ENCODE results near the gene GBGT1.
A peak's percentile ranks its signal among the peaks of the same experiment; 100 is the strongest.

GBGT1 gene

DNA sequence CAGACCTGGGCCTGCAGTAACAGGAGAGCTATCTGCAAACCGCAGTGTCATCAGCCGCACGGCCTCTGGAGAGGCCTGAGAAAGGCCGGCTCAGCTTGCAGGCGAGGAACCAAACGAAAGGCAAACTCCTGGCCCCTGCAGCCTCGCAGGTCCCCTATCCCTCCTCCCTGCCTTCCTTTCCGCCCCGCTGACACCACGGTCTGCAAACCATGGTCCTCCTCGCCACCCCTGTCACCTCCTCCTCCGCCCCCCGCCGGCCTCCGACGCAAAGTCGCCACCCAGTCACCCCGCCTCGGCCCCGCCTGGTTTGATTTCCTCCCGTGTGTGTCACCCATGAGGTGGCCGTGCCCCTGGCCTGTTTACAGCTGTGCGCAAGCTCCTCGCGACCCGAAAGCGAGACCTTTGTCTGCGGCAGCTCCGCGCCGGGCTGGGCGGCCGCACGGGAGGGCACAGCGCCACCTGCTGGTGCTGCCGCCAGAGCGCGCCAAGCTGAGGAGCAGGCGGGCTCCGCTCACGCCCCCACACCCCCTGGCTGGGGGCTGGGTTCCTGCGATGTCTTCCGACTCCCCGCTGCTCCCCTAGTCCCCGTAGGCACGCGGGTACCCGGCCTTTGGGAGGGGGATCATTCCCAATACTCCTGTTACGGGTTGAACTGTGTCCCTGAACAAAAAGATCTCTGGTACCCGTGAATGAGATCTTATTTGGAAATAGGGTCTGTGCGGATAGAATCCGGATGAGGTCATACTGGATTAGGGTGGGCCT, 19.4 kb downstream of the GBGT1 start:
- no peaks in the 10 kb centered on the region for H3K9me3 Mint-ChIP-seq

GRCh38 chr9:133143639-133144141, 20.0 kb downstream of the GBGT1 start:
- Mint-ChIP-seq H3K36me3 (ENCODE audit: low read depth) (no peaks in the 10 kb centered on the region), H3K4me3 (peak overlapping the region; percentile 77 to 84 (median 80)), H3K4me1 (peaks cover 35% of the 10 kb centered on the region), H3K27me3 (ENCODE audit: low read depth) (peaks cover 5% of the 10 kb centered on the region), H3K27ac (peak overlapping the region in 1 of 3 experiments; percentile 66), H3K9me3 (no peaks in the 10 kb centered on the region)
- TF ChIP-seq, protein P1, sequence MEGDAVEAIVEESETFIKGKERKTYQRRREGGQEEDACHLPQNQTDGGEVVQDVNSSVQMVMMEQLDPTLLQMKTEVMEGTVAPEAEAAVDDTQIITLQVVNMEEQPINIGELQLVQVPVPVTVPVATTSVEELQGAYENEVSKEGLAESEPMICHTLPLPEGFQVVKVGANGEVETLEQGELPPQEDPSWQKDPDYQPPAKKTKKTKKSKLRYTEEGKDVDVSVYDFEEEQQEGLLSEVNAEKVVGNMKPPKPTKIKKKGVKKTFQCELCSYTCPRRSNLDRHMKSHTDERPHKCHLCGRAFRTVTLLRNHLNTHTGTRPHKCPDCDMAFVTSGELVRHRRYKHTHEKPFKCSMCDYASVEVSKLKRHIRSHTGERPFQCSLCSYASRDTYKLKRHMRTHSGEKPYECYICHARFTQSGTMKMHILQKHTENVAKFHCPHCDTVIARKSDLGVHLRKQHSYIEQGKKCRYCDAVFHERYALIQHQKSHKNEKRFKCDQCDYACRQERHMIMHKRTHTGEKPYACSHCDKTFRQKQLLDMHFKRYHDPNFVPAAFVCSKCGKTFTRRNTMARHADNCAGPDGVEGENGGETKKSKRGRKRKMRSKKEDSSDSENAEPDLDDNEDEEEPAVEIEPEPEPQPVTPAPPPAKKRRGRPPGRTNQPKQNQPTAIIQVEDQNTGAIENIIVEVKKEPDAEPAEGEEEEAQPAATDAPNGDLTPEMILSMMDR (IDR thresholded peaks at IDR 0.05; ENCODE audit: unreplicated experiment in 3 of 3) = no peak

More for the DNA sequence above, 19.4 kb downstream of the GBGT1 start:
- Mint-ChIP-seq H3K27me3 (ENCODE audit: low read depth) (peaks cover 5% of the 10 kb centered on the region), H3K4me1 (peaks cover 35% of the 10 kb centered on the region), H3K36me3 (ENCODE audit: low read depth) (no peaks in the 10 kb centered on the region), H3K4me3 (peak overlapping the region; percentile 77 to 84 (median 80)), H3K27ac (peak overlapping the region in 2 of 3 experiments; percentile 66 to 81)
- TF ChIP-seq, protein P1 (IDR thresholded peaks at IDR 0.05; ENCODE audit: unreplicated experiment in 3 of 3) = peak; percentile 98 to 99 (median 98)

- TF ChIP-seq, protein P1 (IDR thresholded peaks at IDR 0.05; ENCODE audit: unreplicated experiment in 3 of 3) = no peak
- Mint-ChIP-seq H3K4me1 (peaks cover 29% of the 10 kb centered on the region), H3K27me3 (ENCODE audit: low read depth) (peaks cover 5% of the 10 kb centered on the region), H3K9me3 (no peaks in the 10 kb centered on the region), H3K27ac (no peak overlapping the region), H3K4me3 (no peak overlapping the region), H3K36me3 (ENCODE audit: low read depth) (no peaks in the 10 kb centered on the region)
Observed at GRCh38 chr9:133142684-133143622, 20.8 kb downstream of the GBGT1 start.

- Mint-ChIP-seq H3K9me3 (no peaks in the 10 kb centered on the region), H3K4me3 (no peak overlapping the region), H3K27me3 (ENCODE audit: low read depth) (peaks cover 5% of the 10 kb centered on the region), H3K4me1 (peaks cover 21% of the 10 kb centered on the region), H3K27ac (no peak overlapping the region), H3K36me3 (ENCODE audit: low read depth) (no peaks in the 10 kb centered on the region)
- TF ChIP-seq, protein P1 (IDR thresholded peaks at IDR 0.05; ENCODE audit: unreplicated experiment in 3 of 3) = no peak
Observed at GRCh38 chr9:133141833-133142595, 21.7 kb downstream of the GBGT1 start.

DNA sequence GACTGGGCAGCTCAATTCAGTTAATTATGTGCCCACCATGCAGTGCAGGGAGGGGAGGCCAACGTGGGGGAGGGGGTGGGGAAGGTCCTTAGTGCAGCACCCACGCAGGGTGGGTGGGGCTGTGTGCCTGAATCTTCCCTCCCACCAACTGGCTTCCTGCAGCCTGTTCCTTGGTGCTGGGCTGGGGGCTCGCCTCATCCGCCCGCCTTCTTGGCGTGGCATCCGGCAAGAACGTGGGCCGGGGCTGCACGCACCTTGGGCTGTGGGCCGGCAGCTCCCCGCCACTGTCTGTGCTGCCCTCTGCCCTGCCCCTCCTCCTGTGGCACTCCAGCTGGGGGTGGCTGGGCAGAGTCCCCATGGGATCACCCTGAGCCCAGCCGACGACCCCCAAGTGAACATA, 23.1 kb downstream of the GBGT1 start:
- Mint-ChIP-seq H3K27me3 (ENCODE audit: low read depth) (peaks cover 3% of the 10 kb centered on the region), H3K27ac (no peak overlapping the region), H3K9me3 (no peaks in the 10 kb centered on the region), H3K4me3 (no peak overlapping the region), H3K36me3 (ENCODE audit: low read depth) (no peaks in the 10 kb centered on the region), H3K4me1 (peaks cover 23% of the 10 kb centered on the region)
- TF ChIP-seq, protein P1 (IDR thresholded peaks at IDR 0.05; ENCODE audit: unreplicated experiment in 3 of 3) = no peak

Measured in nephron (organoid).